HFFc6 (cell line): ENCODE results near the gene RAB4B. TPM values are rescaled to one million over a fixed set of nuclear protein-coding genes. Genes with fewer than 3 reads are reported as not detected.

Source experiments
- DNase-seq: peaks from one replicate; pipeline ENCODE4 v3.0.0-alpha.2; 2018
- H3K27ac Mint-ChIP-seq: 2 replicates; pipeline ENCODE4 v1.8.0; 2020; ENCODE audit warnings: mild to moderate bottlenecking, mixed read lengths
- H3K27me3 Mint-ChIP-seq: 2 replicates; pipeline ENCODE4 v1.8.0; 2021; ENCODE audit warnings: mild to moderate bottlenecking, moderate library complexity, mixed read lengths; ENCODE audit not compliant: insufficient read depth
- H3K36me3 Mint-ChIP-seq: 2 replicates; pipeline ENCODE4 v1.8.0; 2021; ENCODE audit warnings: low read depth, mixed read lengths
- H3K4me1 Mint-ChIP-seq: 2 replicates; pipeline ENCODE4 v1.8.0; 2020; ENCODE audit warnings: low read depth, mixed read lengths
- H3K4me3 Mint-ChIP-seq: 2 replicates; pipeline ENCODE4 v1.8.0; 2020; ENCODE audit warnings: mild to moderate bottlenecking, moderate library complexity, mixed read lengths
- H3K9me3 Mint-ChIP-seq: 2 replicates; pipeline ENCODE4 v1.8.0; 2020; ENCODE audit warnings: mild to moderate bottlenecking, mixed read lengths
- total RNA-seq, 6 experiments: library from RNA; stranded (reverse); fragmentation: NEBNext Ultra II Directional; extraction: Animal tissue kit (Norgen Biotek cat#: 25700); gene quantifications; 2 replicates in 1 of 6; 3 replicates in 5 of 6; pipeline ENCODE4 v1.2.3, GENCODE V29; 2021
- TF ChIP-seq, protein P1 (sequence below): fragments of 200-600 bp; sonication (generic); IDR thresholded peaks from 2 replicates; pipeline ENCODE4 v1.5.0; 2021; ENCODE audit warnings: antibody characterized with exemption, mild to moderate bottlenecking

RAB4B gene
- total RNA-seq, 6 experiments from 2014 or later = 20.4 to 26.4 (median 22.0) TPM

DNA sequence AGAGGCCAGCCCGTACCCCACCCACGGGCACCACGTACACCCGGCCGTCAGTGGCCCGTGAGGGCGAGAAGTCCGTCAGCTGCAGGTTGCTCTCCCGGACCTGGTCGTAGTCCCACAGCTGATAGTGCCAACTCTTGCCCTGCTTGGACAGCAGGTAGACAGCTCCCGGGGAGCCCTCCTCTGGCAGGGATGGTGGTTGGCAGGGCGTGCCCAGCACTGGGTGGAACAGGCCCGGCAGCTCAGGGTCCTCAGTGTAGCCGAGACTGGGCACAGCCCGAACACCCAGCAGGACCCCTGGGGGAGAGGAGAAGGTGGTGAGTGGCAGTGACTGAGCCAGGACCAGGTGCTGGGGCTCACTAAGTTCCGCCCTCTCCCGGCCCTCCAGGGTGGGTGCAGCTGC is 35.6 kb upstream of the RAB4B start:
- H3K9me3 Mint-ChIP-seq = no peaks in the 10 kb centered on the region
- TF ChIP-seq, protein P1, sequence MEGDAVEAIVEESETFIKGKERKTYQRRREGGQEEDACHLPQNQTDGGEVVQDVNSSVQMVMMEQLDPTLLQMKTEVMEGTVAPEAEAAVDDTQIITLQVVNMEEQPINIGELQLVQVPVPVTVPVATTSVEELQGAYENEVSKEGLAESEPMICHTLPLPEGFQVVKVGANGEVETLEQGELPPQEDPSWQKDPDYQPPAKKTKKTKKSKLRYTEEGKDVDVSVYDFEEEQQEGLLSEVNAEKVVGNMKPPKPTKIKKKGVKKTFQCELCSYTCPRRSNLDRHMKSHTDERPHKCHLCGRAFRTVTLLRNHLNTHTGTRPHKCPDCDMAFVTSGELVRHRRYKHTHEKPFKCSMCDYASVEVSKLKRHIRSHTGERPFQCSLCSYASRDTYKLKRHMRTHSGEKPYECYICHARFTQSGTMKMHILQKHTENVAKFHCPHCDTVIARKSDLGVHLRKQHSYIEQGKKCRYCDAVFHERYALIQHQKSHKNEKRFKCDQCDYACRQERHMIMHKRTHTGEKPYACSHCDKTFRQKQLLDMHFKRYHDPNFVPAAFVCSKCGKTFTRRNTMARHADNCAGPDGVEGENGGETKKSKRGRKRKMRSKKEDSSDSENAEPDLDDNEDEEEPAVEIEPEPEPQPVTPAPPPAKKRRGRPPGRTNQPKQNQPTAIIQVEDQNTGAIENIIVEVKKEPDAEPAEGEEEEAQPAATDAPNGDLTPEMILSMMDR = no peak
- no peak for DNase-seq
- peaks cover 6% of the 10 kb centered on the region for H3K27me3 Mint-ChIP-seq
- no peak overlapping the region for H3K4me3 Mint-ChIP-seq
- no peak overlapping the region for H3K27ac Mint-ChIP-seq
- H3K36me3 Mint-ChIP-seq = peaks cover 7% of the 10 kb centered on the region
- peaks cover 14% of the 10 kb centered on the region for H3K4me1 Mint-ChIP-seq

DNA sequence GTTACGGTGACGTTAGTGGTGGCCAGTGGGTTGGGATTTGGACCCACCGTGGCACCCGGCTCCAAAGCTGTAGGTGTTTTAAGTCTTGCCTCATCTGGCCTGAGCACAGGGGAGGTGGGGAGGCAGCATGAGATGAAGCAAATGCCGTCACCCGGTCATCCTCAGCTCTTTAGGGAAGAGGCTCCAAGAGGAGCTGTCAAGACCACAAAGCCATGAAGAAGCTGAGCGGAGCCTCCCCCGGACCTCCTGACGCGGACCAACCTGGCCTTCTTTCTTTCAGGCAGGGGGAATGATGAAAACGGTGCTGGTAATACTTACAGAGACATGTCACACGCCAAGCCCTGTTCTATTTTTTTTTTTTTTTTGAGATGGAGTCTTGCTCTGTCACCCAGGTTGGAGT is 35.2 kb upstream of the RAB4B start:
- H3K27me3 Mint-ChIP-seq = peaks cover 6% of the 10 kb centered on the region
- H3K4me1 Mint-ChIP-seq = peaks cover 14% of the 10 kb centered on the region
- no peak overlapping the region for H3K27ac Mint-ChIP-seq
- no peak overlapping the region for H3K4me3 Mint-ChIP-seq
- no peaks in the 10 kb centered on the region for H3K9me3 Mint-ChIP-seq
- TF ChIP-seq, protein P1 = no peak
- no peak for DNase-seq
- peaks cover 4% of the 10 kb centered on the region; the same call in 1 of the 2 replicates for H3K36me3 Mint-ChIP-seq

- Mint-ChIP-seq H3K27ac (no peak overlapping the region), H3K4me1 (peaks cover 20% of the 10 kb centered on the region), H3K9me3 (no peaks in the 10 kb centered on the region), H3K36me3 (peaks cover under 1% of the 10 kb centered on the region; the same call in 1 of the 2 replicates), H3K4me3 (no peak overlapping the region), H3K27me3 (peaks cover 6% of the 10 kb centered on the region)
- TF ChIP-seq, protein P1 = no peak
- no peak for DNase-seq
Measured at GRCh38 chr19:40743926-40744325, 34.1 kb upstream of the RAB4B start.

DNA sequence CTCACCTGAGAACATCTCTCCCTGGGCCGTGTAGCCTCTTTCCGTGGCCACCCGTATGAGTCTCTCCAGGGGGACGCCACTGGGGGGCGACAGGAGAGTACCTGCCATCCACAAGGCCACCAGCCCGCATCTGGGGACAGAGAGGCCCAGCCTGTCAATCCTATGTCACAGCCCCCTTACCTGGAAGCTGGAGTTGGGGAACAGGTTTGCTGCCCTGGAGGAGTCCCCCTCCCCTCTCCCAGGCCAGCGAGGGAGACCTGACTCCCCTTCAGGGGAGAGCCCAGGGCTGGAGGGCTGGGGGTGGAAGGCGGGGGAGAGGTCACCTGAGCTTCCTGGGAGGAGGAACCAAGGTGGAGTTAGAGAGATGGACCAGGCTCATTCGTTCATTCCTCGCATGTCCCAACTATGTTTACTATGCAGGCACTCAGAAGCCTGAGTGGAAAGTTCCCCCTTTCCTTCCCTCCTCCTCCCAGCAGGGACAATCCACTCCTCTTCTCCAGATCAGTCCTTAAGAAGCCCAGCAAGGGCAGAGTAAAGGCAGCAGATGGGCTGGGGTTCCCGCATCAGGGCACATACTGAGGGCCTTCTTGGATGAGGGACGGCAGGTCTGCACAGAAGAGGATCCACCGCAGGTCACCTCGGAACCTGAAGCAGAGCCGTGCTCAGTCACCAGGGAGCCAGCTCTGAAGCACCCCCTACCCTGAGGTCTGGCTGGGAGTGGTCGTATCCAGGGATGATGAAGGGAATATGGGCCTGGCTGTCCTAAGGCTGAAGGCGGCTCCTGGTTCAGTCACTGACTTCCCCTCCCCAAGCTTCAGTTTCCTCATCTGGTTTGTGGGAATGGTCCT is 33.3 kb upstream of the RAB4B start:
- H3K4me1 Mint-ChIP-seq = peaks cover 27% of the 10 kb centered on the region
- H3K4me3 Mint-ChIP-seq = no peak overlapping the region
- DNase-seq = no peak
- TF ChIP-seq, protein P1 = peak; percentile 29; the same call in 1 of the 2 replicates
- H3K36me3 Mint-ChIP-seq = peaks cover 2% of the 10 kb centered on the region
- no peaks in the 10 kb centered on the region for H3K9me3 Mint-ChIP-seq
- H3K27me3 Mint-ChIP-seq = peaks cover 3% of the 10 kb centered on the region
- peak overlapping the region; percentile 71; the same call in 1 of the 2 replicates for H3K27ac Mint-ChIP-seq

DNA sequence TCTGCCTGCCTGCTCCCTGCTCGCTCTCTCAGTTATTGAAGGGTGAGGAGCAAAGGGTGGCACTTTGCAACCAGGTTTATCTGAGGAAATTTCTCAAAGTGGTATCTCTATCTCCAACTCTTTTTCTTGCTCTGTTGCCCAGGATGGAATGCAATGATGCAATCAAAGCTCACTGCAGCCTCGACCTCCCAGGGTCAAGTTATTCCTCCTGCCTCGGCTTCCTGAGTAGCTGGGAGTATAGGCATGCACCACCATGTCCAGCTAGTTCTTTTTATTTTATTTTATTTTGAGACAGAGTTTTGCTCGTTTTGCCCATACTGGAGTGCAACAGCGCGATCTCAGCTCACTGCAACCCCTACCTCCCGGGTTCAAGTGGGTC is 32.7 kb upstream of the RAB4B start:
- no peak overlapping the region for H3K4me3 Mint-ChIP-seq

More for the DNA sequence above, 32.7 kb upstream of the RAB4B start:
- Mint-ChIP-seq H3K27me3 (peaks cover 2% of the 10 kb centered on the region), H3K36me3 (peaks cover 8% of the 10 kb centered on the region), H3K9me3 (no peaks in the 10 kb centered on the region), H3K4me1 (peaks cover 32% of the 10 kb centered on the region), H3K27ac (peak overlapping the region; percentile 71; the same call in 1 of the 2 replicates)
- TF ChIP-seq, protein P1 = no peak
- DNase-seq = no peak
